HFFc6 (cell line): ENCODE data around the gene AUTS2. TPM values are rescaled to one million over a fixed set of nuclear protein-coding genes. Genes with fewer than 3 reads are reported as not detected.

Experiments
- DNase-seq: peaks from one replicate; pipeline ENCODE4 v3.0.0-alpha.2; 2018
- H3K27ac Mint-ChIP-seq: 2 replicates; pipeline ENCODE4 v1.8.0; 2020; ENCODE audit warnings: mild to moderate bottlenecking, mixed read lengths
- H3K27me3 Mint-ChIP-seq: 2 replicates; pipeline ENCODE4 v1.8.0; 2021; ENCODE audit warnings: mild to moderate bottlenecking, moderate library complexity, mixed read lengths; ENCODE audit not compliant: insufficient read depth
- H3K36me3 Mint-ChIP-seq: 2 replicates; pipeline ENCODE4 v1.8.0; 2021; ENCODE audit warnings: low read depth, mixed read lengths
- H3K4me1 Mint-ChIP-seq: 2 replicates; pipeline ENCODE4 v1.8.0; 2020; ENCODE audit warnings: low read depth, mixed read lengths
- H3K4me3 Mint-ChIP-seq: 2 replicates; pipeline ENCODE4 v1.8.0; 2020; ENCODE audit warnings: mild to moderate bottlenecking, moderate library complexity, mixed read lengths
- H3K9me3 Mint-ChIP-seq: 2 replicates; pipeline ENCODE4 v1.8.0; 2020; ENCODE audit warnings: mild to moderate bottlenecking, mixed read lengths
- CTCF ChIP-seq: fragments of 200-600 bp; sonication (generic); IDR thresholded peaks from 2 replicates; pipeline ENCODE4 v1.5.0; 2021; ENCODE audit warnings: antibody characterized with exemption, mild to moderate bottlenecking
- total RNA-seq, 6 experiments: library from RNA; stranded (reverse); fragmentation: NEBNext Ultra II Directional; extraction: Animal tissue kit (Norgen Biotek cat#: 25700); gene quantifications; 2 replicates in 1 of 6; 3 replicates in 5 of 6; pipeline ENCODE4 v1.2.3, GENCODE V29; 2021

AUTS2 gene
- total RNA-seq, 6 experiments from 2014 or later: 0.02 to 0.19 (median 0.16) TPM; not detected in 2

DNA sequence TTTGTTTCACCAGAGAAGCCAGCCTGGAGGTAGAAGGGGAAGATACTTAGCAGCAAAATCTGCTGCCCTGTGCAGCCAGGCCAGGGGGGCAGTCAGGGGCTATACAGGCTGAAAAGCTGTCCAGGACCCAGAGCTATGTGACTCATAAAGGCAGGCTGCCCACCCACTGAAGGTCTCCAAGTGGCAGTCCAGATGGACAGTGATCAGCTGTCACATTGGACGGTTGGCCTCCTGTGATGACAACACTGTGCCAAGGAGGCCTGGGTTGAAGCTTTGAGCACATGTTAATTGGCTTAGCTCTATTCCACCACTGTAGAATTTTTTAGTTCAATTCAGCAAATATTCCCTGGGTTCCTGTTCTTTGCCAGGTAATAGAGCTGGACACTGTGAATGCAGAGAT is 956.4 kb downstream of the AUTS2 start:
- TF ChIP-seq CTCF: no peak
- no peak overlapping the region for H3K4me3 Mint-ChIP-seq

GRCh38 chr7:70556761-70557160 is 958.5 kb downstream of the AUTS2 start:
- H3K27me3 Mint-ChIP-seq: no peaks in the 10 kb centered on the region; the same call in 1 of the 2 replicates
- peaks cover 41% of the 10 kb centered on the region for H3K9me3 Mint-ChIP-seq
- DNase-seq: no peak
- H3K36me3 Mint-ChIP-seq: peaks cover 7% of the 10 kb centered on the region; the same call in 1 of the 2 replicates
- no peak for TF ChIP-seq CTCF
- H3K27ac Mint-ChIP-seq: no peak overlapping the region
- no peaks in the 10 kb centered on the region for H3K4me1 Mint-ChIP-seq
- no peak overlapping the region for H3K4me3 Mint-ChIP-seq

More for the DNA sequence above, 956.4 kb downstream of the AUTS2 start:
- peaks cover 35% of the 10 kb centered on the region for H3K9me3 Mint-ChIP-seq
- H3K36me3 Mint-ChIP-seq: peaks cover 2% of the 10 kb centered on the region; the same call in 1 of the 2 replicates
- H3K27me3 Mint-ChIP-seq: no peaks in the 10 kb centered on the region; the same call in 1 of the 2 replicates
- H3K27ac Mint-ChIP-seq: no peak overlapping the region
- DNase-seq: no peak
- no peaks in the 10 kb centered on the region for H3K4me1 Mint-ChIP-seq

- DNase-seq: no peak
- no peak for TF ChIP-seq CTCF
Observed at GRCh38 chr7:70557338-70557737, 959.1 kb downstream of the AUTS2 start.

GRCh38 chr7:70559815-70560214 is 961.5 kb downstream of the AUTS2 start:
- TF ChIP-seq CTCF: no peak
- Mint-ChIP-seq H3K4me1 (no peaks in the 10 kb centered on the region), H3K27me3 (no peaks in the 10 kb centered on the region; the same call in 1 of the 2 replicates), H3K27ac (no peak overlapping the region), H3K4me3 (no peak overlapping the region), H3K36me3 (peaks cover 7% of the 10 kb centered on the region; the same call in 1 of the 2 replicates), H3K9me3 (peaks cover 43% of the 10 kb centered on the region)
- DNase-seq: no peak

More at GRCh38 chr7:70557338-70557737, 959.1 kb downstream of the AUTS2 start:
- Mint-ChIP-seq H3K36me3 (peaks cover 7% of the 10 kb centered on the region; the same call in 1 of the 2 replicates), H3K9me3 (peaks cover 44% of the 10 kb centered on the region), H3K4me1 (no peaks in the 10 kb centered on the region), H3K27ac (no peak overlapping the region), H3K27me3 (no peaks in the 10 kb centered on the region; the same call in 1 of the 2 replicates), H3K4me3 (no peak overlapping the region)

- Mint-ChIP-seq H3K36me3 (peaks cover 7% of the 10 kb centered on the region; the same call in 1 of the 2 replicates), H3K9me3 (peaks cover 39% of the 10 kb centered on the region), H3K27me3 (no peaks in the 10 kb centered on the region), H3K4me1 (no peaks in the 10 kb centered on the region), H3K27ac (no peak overlapping the region), H3K4me3 (no peak overlapping the region)
- DNase-seq: no peak
- TF ChIP-seq CTCF: no peak
Observed at GRCh38 chr7:70563960-70564359, 965.7 kb downstream of the AUTS2 start.
